HG02884 (cell line): Measurements from ENCODE around the gene MYBPC1.
"Not testable (repeated sequence)": the region's sequence is repeated elsewhere in the genome, so short reads cannot be mapped to it uniquely, and the experiment has no call there.

ENCODE experiments used
- ATAC-seq: cut with Tn5 transposase; IDR thresholded peaks from one replicate; pipeline ENCODE4 v1.9.1; 2021; ENCODE audit warnings: mild to moderate bottlenecking, moderate library complexity; ENCODE audit not compliant: unreplicated experiment

MYBPC1 gene

GRCh38 chr12:101729842-101730241, 135.1 kb downstream of the MYBPC1 start:
- ATAC-seq, result no peak

DNA sequence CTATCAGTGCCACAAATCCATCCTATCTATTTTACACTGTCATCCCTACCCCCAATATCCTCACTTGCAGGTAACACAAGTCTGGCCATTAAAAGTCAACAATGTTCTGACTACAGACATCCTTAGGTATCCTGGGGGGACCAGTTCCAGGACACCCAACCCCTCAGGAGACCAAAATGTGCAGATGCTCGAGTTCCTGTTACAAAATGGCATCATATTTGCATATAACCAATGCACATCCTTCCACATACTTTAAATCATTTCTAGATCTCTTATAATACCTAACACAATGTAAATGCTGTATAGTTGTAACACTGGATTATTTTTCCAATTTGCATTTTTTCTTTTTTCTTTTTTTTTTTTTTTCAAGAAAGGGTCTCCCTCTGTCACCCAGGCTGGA, 137.5 kb downstream of the MYBPC1 start:
- ATAC-seq, result no peak

DNA sequence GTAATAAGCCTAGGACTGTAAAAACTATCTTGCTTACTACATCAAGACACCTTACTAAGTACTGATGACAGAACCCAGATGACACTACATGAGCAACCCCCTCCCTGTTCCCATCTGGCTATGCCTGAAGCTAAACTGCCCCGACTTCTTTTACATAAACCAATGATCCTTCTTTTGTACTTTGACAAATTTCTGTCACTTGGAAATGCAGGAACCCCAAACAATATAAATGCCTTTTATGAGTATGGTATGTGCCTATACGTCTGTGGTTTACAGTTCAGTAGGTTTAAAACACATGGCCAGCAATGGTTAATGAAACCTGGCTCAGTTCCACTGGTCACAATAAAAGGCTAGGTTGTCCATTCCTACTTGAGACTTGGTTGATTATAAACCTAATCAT, 138.4 kb downstream of the MYBPC1 start:
- no peak for ATAC-seq

GRCh38 chr12:101734482-101734881, 139.7 kb downstream of the MYBPC1 start:
- not testable (repeated sequence) for ATAC-seq
